GM12878 (cell line): Measurements from ENCODE around the gene SPG7. TPM values are rescaled to one million over a fixed set of nuclear protein-coding genes. Genes with fewer than 3 reads are reported as not detected.

ENCODE experiments used
- ATAC-seq: fragments of 200-7000 bp; cut with Tn5 transposase; 3 replicates; pipeline ENCODE4 v1.9.1; 2020; ENCODE audit warnings: mild to moderate bottlenecking, moderate library complexity
- BruUV-seq: library from RNA; stranded (reverse); fragments of 400-500 nt; replicated peaks from 2 replicates; lab custom pipeline; 2021; lab: Mats Ljungman, UMichigan
- CTCF ChIA-PET: fragments of 300-600 bp; sonication (Branson Sonifier 250); formaldehyde crosslinking; extraction: SDS; loops from one replicate; lab custom pipeline; 2021; ENCODE audit warnings: inconsistent platforms; lab: Yijun Ruan, JAX
- POLR2A ChIA-PET: fragments of 350-600 bp; formaldehyde crosslinking; extraction: SDS; loops from one replicate; lab custom pipeline; 2021; ENCODE audit warnings: inconsistent platforms; lab: Charles Lee
- RAD21 ChIA-PET: fragments of 300-600 bp; sonication (Branson Sonifier 250); formaldehyde crosslinking; loops from one replicate; lab custom pipeline; 2023; ENCODE audit warnings: antibody characterized with exemption; ENCODE audit not compliant: unreplicated experiment; lab: Charles Lee
- SMC1A ChIA-PET: fragments of 300-600 bp; sonication (Branson Sonifier 250); formaldehyde crosslinking; loops from one replicate; lab custom pipeline; 2023; ENCODE audit not compliant: unreplicated experiment, uncharacterized antibody; lab: Charles Lee
- DNase-seq: peaks from one replicate; pipeline ENCODE4 v3.0.0-alpha.2; 2011; ENCODE audit warnings: low read depth, low spot score
- FAIRE-seq: peaks from 3 replicates; lab custom pipeline; 2011; peaks lifted over from hg19 to GRCh38; lab: Jason Lieb, UNC
- H2AFZ ChIP-seq: 2 replicates; pipeline ENCODE4 v1.6.0; 2011; ENCODE audit warnings: low read depth, low read length, control low read depth; ENCODE audit not compliant: control insufficient read depth
- H3K27ac ChIP-seq: 2 replicates; pipeline ENCODE4 v1.5.1; 2011; ENCODE audit warnings: control low read depth; ENCODE audit not compliant: control insufficient read depth, insufficient read depth
- H3K27me3 ChIP-seq, 2 experiments: replicated peaks in 1 of 2; 2 replicates each; pipeline versions ENCODE4 v1.6.0 to v1.6.1; 2011; ENCODE audit warnings: low read length in 1 of 2; ENCODE audit not compliant: control insufficient read depth in 2 of 2, insufficient read depth in 2 of 2
- H3K36me3 ChIP-seq, 2 experiments: 2 replicates each; pipeline ENCODE4 v1.5.1; 2011; ENCODE audit warnings: low read length in 1 of 2; ENCODE audit not compliant: control insufficient read depth in 2 of 2, insufficient read depth in 2 of 2
- H3K4me1 ChIP-seq: 2 replicates; pipeline ENCODE4 v1.6.1; 2011; ENCODE audit warnings: mild to moderate bottlenecking, low read length, moderate library complexity, mixed read lengths; ENCODE audit not compliant: control insufficient read depth, insufficient read depth
- H3K4me2 ChIP-seq: 2 replicates; pipeline ENCODE4 v1.6.0; 2011; ENCODE audit warnings: control low read depth; ENCODE audit not compliant: control insufficient read depth, insufficient read depth
- H3K4me3 ChIP-seq: fragments of 200-600 bp; sonication (generic); 2 replicates; pipeline ENCODE4 v1.5.1; 2016
- H3K79me2 ChIP-seq: 2 replicates; pipeline ENCODE4 v1.6.0; 2011; ENCODE audit warnings: low read length; ENCODE audit not compliant: control insufficient read depth, insufficient read depth
- H3K9ac ChIP-seq: 2 replicates; pipeline ENCODE4 v1.8.0; 2011; ENCODE audit warnings: low read length, control low read depth, mixed read lengths; ENCODE audit not compliant: control insufficient read depth, insufficient read depth
- H3K9me3 ChIP-seq: replicated peaks from 3 replicates; pipeline ENCODE4 v1.5.1; 2011; ENCODE audit warnings: mild to moderate bottlenecking, low read length; ENCODE audit not compliant: control insufficient read depth, insufficient read depth
- H4K20me1 ChIP-seq: 2 replicates; pipeline ENCODE4 v1.6.0; 2011; ENCODE audit not compliant: control insufficient read depth, insufficient read depth
- BACH1 ChIP-seq: fragments of 450-650 bp; IDR thresholded peaks from 2 replicates; pipeline ENCODE4 v1.6.1; 2017; ENCODE audit warnings: mild to moderate bottlenecking, borderline replicate concordance
- EP300 ChIP-seq, 2 experiments: fragments of 150-350 bp in 1 of 2; IDR thresholded peaks; 2 replicates each; pipeline ENCODE4 v1.6.1; 2011 to 2012; ENCODE audit warnings: low read depth in 2 of 2, low read length in 2 of 2, borderline replicate concordance in 1 of 2, improper control_type of control experiment in 1 of 2, inconsistent platforms in 1 of 2; ENCODE audit not compliant: control insufficient read depth in 1 of 2
- MYC ChIP-seq: IDR thresholded peaks from 2 replicates; pipeline ENCODE4 v1.6.1; 2011; ENCODE audit warnings: mild to moderate bottlenecking, low read length, moderate library complexity, inconsistent platforms; ENCODE audit not compliant: insufficient read depth, insufficient replicate concordance, insufficient read length, severe bottlenecking
- SMARCA5 ChIP-seq: fragments of 450-650 bp; IDR thresholded peaks from 2 replicates; pipeline ENCODE4 v1.6.1; 2017; ENCODE audit warnings: mild to moderate bottlenecking
- TARDBP ChIP-seq: IDR thresholded peaks from 2 replicates; pipeline ENCODE4 v1.6.1; 2016; ENCODE audit warnings: borderline replicate concordance
- ZNF24 ChIP-seq: fragments of 450-650 bp; IDR thresholded peaks from 2 replicates; pipeline ENCODE4 v1.6.1; 2017; ENCODE audit warnings: antibody characterized with exemption, mild to moderate bottlenecking
- WGBS: methylation state at CpG from one replicate; pipeline ENCODE4 v1.1.6; 2016; ENCODE audit warnings: low lambda C conversion rate; ENCODE audit not compliant: insufficient replicate concordance, insufficient coverage; ENCODE audit errors: missing lambda C conversion rate; 5-methylcytosine and 5-hydroxymethylcytosine counted together
- in situ Hi-C: fragments of 300-500 bp; cut with MboI; formaldehyde crosslinking; loops from 9 replicates; pipeline ENCODE4 v1.14.3; 2018; ENCODE audit warnings: mixed read lengths
- intact Hi-C: fragments of 100-400 bp; cut with micrococcal nuclease; formaldehyde crosslinking; loops from one replicate; pipeline ENCODE4 v1.14.2; 2022; ENCODE audit not compliant: unreplicated experiment
- polyA plus RNA-seq, 11 experiments: library from polyadenylated mRNA; depleted of rRNA in 4 of 11; unstranded in 6 of 11; stranded (reverse) in 5 of 11; fragments of >200 nt; fragmentation: Nextera tagmentation in 4 of 11; fragmentation: Illumina TruSeq in 1 of 11; extraction: Ambion mirVana in 4 of 11; extraction: Trizol in 1 of 11; gene quantifications; 1 replicate in 1 of 11; 2 replicates in 10 of 11; pipeline versions ENCODE4 v1.2.1 to v1.2.3, GENCODE V29; 2011 to 2016; ENCODE audit warnings: inconsistent platforms in 2 of 11, missing spikeins in 2 of 11, low read depth in 1 of 11
- total RNA-seq, 4 experiments: library from RNA; depleted of rRNA in 3 of 4; stranded (reverse); fragments of >200 nt in 3 of 4; fragmentation: Illumina TruSeq in 1 of 4; extraction: Trizol in 1 of 4; gene quantifications; 2 replicates each; pipeline versions ENCODE4 v1.2.1 to v1.2.3, GENCODE V29; 2013 to 2021
- TF ChIP-seq, protein P1 (sequence below): fragments of 450-650 bp; IDR thresholded peaks from 2 replicates; pipeline ENCODE4 v1.6.1; 2017; ENCODE audit warnings: mild to moderate bottlenecking, low read depth, inconsistent platforms; ENCODE audit not compliant: poor library complexity, severe bottlenecking
- TF ChIP-seq, protein P2 (sequence below): fragments of 450-650 bp; formaldehyde crosslinking; IDR thresholded peaks from 2 replicates; pipeline ENCODE4 v1.4.0; 2022; ENCODE audit warnings: mild to moderate bottlenecking, moderate library complexity
- TF ChIP-seq, protein P3 (sequence below): fragments of 450-650 bp; IDR thresholded peaks from 2 replicates; pipeline ENCODE4 v1.6.1; 2016; ENCODE audit warnings: mild to moderate bottlenecking, moderate library complexity, borderline replicate concordance

The SPG7 gene
- total and polyA plus RNA-seq, 10 of the 15 experiments (the other 5 are each of a cell fraction or from before 2014, with no cell fraction given) = 5.9 to 75.9 (median 52.5) TPM

DNA sequence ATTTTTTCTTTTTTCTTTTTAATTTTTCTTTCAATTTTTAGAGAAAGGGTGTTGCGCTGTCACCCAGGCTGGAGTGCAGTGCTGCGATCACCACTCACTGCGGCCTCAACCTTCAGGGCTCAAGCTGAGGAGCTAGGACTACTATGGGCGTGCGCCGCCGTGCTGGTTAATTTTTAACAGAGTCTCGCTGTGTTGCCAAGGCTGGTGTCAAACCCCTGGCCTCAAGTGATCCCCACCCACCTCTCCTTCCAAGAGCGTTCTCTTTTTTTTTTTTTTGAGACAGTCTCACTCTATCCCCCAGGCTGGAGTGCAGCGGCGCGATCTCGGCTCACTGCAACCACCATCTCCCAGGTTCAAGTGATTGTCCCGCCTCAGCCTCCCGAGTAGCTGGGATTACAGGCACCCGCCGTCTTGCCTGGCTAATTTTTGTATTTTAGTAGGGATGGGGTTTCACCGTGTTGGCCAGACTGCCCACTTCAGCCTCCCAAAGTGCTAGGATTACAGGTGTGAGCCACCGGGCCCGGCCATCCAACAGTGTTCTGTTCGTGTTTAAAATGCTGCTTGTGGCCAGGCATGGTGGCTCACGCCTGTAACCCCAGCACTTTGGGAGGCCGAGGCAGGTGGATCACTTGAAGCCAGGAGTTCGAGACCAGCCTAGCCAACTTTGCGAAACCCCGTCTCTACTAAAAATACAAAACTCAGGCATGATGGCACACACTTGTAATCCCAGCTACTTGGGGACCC is 37.8 kb downstream of the SPG7 start (continued):
- TF ChIP-seq, protein P1, sequence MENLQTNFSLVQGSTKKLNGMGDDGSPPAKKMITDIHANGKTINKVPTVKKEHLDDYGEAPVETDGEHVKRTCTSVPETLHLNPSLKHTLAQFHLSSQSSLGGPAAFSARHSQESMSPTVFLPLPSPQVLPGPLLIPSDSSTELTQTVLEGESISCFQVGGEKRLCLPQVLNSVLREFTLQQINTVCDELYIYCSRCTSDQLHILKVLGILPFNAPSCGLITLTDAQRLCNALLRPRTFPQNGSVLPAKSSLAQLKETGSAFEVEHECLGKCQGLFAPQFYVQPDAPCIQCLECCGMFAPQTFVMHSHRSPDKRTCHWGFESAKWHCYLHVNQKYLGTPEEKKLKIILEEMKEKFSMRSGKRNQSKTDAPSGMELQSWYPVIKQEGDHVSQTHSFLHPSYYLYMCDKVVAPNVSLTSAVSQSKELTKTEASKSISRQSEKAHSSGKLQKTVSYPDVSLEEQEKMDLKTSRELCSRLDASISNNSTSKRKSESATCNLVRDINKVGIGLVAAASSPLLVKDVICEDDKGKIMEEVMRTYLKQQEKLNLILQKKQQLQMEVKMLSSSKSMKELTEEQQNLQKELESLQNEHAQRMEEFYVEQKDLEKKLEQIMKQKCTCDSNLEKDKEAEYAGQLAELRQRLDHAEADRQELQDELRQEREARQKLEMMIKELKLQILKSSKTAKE = no peak
- TF ChIP-seq, protein P2, sequence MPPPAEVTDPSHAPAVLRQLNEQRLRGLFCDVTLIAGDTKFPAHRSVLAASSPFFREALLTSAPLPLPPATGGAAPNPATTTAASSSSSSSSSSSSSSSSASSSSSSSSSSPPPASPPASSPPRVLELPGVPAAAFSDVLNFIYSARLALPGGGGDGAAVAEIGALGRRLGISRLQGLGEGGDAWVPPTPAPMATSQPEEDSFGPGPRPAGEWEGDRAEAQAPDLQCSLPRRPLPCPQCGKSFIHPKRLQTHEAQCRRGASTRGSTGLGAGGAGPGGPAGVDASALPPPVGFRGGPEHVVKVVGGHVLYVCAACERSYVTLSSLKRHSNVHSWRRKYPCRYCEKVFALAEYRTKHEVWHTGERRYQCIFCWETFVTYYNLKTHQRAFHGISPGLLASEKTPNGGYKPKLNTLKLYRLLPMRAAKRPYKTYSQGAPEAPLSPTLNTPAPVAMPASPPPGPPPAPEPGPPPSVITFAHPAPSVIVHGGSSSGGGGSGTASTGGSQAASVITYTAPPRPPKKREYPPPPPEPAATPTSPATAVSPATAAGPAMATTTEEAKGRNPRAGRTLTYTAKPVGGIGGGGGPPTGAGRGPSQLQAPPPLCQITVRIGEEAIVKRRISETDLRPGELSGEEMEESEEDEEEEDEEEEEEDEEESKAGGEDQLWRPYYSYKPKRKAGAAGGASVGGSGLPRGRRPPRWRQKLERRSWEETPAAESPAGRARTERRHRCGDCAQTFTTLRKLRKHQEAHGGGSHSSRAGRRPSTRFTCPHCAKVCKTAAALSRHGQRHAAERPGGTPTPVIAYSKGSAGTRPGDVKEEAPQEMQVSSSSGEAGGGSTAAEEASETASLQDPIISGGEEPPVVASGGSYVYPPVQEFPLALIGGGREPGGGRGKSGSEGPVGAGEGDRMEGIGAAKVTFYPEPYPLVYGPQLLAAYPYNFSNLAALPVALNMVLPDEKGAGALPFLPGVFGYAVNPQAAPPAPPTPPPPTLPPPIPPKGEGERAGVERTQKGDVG (CRISPR knock-in tag) = no peak
- TF ChIP-seq SMARCA5 (no peak), TARDBP (no peak)

DNA sequence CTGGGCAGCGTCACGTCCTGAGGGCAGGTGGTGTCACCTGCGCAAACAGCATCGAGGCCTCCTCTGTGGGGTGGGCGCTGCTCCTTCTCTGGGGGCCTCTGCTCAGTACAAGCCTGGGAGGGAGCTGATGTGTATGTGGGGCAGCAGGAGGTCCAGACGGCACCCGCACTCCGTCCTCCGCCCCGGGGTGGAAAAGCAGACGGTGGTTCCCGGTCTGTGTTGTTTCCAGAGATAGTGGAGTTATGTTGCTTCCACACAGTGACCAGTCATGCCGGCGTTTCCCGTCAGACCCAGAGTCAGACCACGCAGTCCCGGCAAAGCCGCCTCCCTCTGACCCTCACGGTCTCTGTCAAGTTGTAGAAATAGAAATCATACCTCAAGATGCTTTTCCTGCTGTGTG is 38.6 kb downstream of the SPG7 start:
- in situ Hi-C loops = no loop called here
- no peaks in the 10 kb centered on the region for H4K20me1 ChIP-seq
- no peak overlapping the region for H3K27ac ChIP-seq
- ATAC-seq (no peak), FAIRE-seq (no peak), DNase-seq (no peak)
- SMC1A ChIA-PET = no interaction called here
- H3K4me1 ChIP-seq = no peaks in the 10 kb centered on the region
- no peaks in the 10 kb centered on the region for H3K79me2 ChIP-seq
- no peak overlapping the region for H3K9ac ChIP-seq
- H2AFZ ChIP-seq = no peak overlapping the region
- WGBS = 97% methylated on average over 19 of the region's 19 CpGs
- RAD21 ChIA-PET = no interaction called here
- H3K4me3 ChIP-seq = no peak overlapping the region
- H3K4me2 ChIP-seq = no peak overlapping the region
- CTCF ChIA-PET = no interaction called here
- no peaks in the 10 kb centered on the region for H3K27me3 ChIP-seq
- peaks cover 0 to 9% of the 10 kb centered on the region in 2 experiments for H3K36me3 ChIP-seq
- H3K9me3 ChIP-seq = no peaks in the 10 kb centered on the region
- intact Hi-C loops = no loop called here
- no TSS peak for BruUV-seq
- POLR2A ChIA-PET = no interaction called here
- TF ChIP-seq EP300 (IDR thresholded peaks at IDR 0.05; ENCODE audit: borderline replicate concordance in 1 of 2, control insufficient read depth in 1 of 2, low read depth in 2 of 2, low read length in 2 of 2) = no peak
- TF ChIP-seq MYC = no peak
- TF ChIP-seq SMARCA5 = no peak
- TF ChIP-seq, protein P3, sequence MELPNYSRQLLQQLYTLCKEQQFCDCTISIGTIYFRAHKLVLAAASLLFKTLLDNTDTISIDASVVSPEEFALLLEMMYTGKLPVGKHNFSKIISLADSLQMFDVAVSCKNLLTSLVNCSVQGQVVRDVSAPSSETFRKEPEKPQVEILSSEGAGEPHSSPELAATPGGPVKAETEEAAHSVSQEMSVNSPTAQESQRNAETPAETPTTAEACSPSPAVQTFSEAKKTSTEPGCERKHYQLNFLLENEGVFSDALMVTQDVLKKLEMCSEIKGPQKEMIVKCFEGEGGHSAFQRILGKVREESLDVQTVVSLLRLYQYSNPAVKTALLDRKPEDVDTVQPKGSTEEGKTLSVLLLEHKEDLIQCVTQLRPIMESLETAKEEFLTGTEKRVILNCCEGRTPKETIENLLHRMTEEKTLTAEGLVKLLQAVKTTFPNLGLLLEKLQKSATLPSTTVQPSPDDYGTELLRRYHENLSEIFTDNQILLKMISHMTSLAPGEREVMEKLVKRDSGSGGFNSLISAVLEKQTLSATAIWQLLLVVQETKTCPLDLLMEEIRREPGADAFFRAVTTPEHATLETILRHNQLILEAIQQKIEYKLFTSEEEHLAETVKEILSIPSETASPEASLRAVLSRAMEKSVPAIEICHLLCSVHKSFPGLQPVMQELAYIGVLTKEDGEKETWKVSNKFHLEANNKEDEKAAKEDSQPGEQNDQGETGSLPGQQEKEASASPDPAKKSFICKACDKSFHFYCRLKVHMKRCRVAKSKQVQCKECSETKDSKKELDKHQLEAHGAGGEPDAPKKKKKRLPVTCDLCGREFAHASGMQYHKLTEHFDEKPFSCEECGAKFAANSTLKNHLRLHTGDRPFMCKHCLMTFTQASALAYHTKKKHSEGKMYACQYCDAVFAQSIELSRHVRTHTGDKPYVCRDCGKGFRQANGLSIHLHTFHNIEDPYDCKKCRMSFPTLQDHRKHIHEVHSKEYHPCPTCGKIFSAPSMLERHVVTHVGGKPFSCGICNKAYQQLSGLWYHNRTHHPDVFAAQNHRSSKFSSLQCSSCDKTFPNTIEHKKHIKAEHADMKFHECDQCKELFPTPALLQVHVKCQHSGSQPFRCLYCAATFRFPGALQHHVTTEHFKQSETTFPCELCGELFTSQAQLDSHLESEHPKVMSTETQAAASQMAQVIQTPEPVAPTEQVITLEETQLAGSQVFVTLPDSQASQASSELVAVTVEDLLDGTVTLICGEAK = no peak
- TF ChIP-seq BACH1 = no peak
- TF ChIP-seq ZNF24 = no peak
